ENCODE data around the gene ACAA2.

ACAA2 gene, protein sequence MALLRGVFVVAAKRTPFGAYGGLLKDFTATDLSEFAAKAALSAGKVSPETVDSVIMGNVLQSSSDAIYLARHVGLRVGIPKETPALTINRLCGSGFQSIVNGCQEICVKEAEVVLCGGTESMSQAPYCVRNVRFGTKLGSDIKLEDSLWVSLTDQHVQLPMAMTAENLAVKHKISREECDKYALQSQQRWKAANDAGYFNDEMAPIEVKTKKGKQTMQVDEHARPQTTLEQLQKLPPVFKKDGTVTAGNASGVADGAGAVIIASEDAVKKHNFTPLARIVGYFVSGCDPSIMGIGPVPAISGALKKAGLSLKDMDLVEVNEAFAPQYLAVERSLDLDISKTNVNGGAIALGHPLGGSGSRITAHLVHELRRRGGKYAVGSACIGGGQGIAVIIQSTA

GRCh38 chr18:49813319-49814146 is at the start of gene ACAA2:
Gene ACAA2, minus strand, starts transcription at chr18:49813533. Its CDS starts 49 bp downstream, at chr18:49813484.
- peak; percentile 61 for DNase-seq (ENCODE audit: low read depth)

DNA sequence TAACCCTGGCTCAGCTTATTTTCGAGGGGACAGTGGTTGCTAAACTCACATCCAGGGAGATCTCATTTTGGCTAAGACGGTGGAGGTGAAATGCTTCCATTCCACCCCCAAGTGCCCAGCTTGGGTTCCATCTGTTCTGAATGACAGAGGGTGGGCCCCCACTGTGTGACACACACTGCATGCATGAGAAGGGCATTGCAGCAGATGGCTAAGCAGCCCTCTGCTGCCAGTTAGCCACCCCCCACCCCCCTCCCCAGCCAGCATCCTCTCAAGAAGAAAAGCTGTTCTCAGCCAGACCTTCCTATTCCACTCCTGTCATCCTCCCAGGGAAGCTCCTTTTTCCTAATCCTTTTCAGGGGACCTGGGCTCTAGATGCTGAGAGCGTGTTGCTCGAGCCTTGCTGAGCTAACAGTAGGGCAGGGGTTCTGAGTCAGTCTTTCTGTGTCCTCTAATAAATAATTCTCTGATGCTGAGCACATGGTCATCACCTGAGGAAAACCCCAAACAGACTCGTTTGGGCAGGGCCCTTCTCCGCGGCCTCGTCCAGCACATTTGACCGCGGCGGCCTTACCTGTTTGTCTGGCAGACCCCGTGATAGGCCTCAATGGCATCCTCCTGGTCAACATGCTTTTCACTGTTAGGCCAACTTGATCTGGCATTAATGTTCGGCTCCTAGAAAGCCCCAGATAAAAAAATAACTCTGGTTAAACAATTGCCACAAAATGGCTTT is 49.5 kb upstream of the ACAA2 start:
- no peak for DNase-seq (ENCODE audit: low read depth)

DNA sequence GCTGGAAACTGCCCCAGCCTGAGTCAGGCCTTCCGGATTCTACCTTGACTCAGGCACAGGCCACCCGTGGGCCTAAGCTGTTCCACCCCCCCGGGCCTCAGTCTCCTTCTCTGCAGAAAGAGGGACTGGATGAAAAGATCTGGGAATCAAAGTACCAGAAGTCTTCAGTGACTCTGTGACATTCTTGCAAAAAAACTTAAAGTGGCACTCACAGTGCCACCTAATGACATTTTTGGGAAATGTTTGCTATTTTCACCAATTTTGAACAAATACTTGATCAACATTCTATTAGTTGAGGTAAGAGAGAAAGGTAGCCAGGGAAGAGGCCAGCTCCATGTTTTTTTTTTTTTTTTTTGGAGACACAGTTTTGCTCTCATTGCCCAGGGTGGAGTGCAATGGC is 48.3 kb upstream of the ACAA2 start:
- DNase-seq (ENCODE audit: low read depth), result no peak

DNA sequence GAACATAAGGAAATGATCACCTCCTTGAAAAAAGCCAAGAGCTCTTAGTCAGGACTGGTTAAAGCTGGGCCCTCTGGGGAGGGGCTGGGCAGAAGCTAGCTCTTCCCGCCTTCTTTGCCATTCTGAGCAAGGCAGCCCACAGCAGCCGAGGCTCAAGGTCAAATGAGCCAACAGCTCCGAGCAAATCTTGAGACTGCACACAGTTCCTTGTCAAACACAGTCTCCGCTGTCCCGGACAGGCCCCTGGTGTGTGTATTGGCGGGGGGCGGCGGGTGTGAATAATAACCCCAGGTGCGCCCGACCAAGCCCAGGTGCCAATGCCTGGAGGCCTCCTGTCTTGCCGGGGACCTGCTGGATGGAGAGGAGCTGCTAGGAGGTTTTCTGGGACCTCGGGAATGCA is 46.4 kb upstream of the ACAA2 start:
- no peak for DNase-seq (ENCODE audit: low read depth)

DNA sequence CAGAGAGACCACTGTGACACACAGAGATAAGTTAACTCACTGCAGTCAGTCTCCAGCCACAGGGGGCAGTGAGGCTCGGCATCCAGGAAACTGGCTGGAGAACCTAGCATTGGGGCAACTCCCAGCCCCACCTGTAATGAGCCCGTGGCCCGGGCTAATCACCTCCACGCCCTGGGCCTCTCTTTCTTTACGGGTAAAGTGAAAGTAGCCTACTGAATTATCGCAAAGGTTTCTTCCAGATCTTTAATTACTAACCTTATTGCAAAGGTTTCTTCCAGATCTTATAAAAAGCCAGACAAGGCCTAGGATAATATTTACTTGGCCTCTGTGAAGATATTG is 45.7 kb upstream of the ACAA2 start:
- no peak for DNase-seq (ENCODE audit: low read depth)

DNA sequence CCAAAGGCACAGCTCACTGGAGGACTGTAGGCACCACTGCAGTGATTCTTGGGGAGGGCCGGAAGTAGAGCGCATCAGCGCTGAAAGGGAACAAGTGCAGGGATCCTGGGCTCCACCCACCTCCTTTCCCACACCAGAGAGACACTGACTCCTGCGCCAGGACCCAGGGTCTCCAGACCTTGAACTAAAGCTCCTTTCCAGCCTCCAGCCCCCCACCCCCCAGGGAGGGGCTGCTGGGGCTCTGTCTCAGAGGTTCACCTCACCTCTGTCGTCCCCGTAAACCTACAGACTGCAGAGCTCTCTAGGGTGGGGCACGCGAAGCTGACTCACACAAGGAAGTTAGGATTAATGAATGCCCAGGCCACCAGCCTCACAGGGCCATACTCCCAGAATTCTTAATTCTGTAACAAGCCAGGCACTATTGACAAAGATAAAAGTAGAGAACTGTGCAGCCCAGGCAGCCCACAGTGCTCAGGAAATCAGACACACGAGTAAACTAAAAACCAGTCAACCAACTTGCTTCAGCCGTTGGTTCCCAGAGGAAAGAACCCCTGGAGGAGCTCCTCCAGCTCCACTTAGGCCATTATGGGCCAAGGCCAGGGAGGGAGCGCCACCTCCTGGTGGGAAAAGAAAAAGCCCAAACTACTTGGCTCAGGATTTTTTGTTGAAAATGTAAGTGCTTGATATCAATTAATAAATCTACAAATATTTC is 45.1 kb upstream of the ACAA2 start:
- peak; percentile 5 for DNase-seq (ENCODE audit: low read depth)

- no peak for DNase-seq (ENCODE audit: low read depth)
Measured at GRCh38 chr18:49857708-49858107, 44.4 kb upstream of the ACAA2 start.

GRCh38 chr18:49856496-49856895 is 43.2 kb upstream of the ACAA2 start:
- no peak for DNase-seq (ENCODE audit: low read depth)

DNA sequence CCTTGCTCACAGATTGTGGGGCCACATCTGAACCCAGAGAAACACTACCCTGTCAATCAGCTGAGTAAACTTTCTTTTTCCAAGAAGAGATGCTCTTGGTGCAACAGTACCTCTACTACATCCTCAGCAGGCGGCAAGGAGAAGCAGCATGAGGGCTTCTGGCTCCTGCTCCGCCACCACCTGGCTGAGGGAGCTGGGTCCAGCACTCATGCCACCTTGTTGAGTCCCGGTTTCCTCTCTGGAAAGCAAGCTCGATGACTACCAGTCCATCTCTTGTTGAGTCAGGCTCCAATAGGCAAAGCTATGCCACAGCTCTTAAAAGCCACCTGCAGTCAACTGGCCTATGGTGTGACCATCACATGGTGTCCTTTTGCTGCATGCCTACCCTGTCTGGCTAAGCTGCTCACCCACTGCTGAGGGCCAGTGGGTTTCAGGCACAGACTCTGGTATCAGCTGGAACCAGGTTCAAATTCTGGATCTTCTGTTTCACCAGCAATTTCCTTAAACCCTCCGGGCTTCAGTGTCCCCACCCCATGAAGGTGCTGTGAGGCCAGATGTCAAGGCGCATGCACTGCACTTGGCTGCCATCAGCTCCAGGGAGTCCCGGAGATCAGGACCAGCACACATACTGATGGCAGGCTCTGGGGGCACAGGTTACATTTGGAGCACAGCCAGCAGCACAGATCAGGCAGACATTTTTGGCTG is 42.5 kb upstream of the ACAA2 start:
- DNase-seq (ENCODE audit: low read depth), result no peak

- no peak for DNase-seq (ENCODE audit: low read depth)
Measured at GRCh38 chr18:49854681-49855080, 41.3 kb upstream of the ACAA2 start.

DNA sequence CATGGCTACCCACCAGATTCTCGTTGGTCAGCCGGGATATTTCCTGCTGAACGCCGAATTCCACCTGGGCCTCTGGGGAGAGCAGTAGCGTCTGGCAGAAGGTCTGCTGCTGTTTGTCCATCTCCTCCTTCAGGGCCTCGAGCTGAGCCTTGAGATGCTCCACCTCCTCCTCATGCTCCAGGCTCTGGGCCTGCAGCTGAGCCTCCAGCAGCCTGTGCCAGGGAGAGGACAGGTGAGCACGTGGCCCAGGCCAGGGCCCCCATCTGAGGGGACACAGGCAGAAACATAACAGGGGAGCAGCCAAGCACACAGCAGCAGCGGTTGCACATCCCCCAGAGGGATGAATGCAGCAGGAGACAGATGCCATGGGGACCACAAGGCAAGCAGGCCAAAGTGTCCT is 40.1 kb upstream of the ACAA2 start:
- DNase-seq (ENCODE audit: low read depth), result no peak

GRCh38 chr18:49853011-49853410 is 39.7 kb upstream of the ACAA2 start:
- no peak for DNase-seq (ENCODE audit: low read depth)

- no peak for DNase-seq (ENCODE audit: low read depth)
Measured at GRCh38 chr18:49851624-49852023, 38.3 kb upstream of the ACAA2 start.

DNA sequence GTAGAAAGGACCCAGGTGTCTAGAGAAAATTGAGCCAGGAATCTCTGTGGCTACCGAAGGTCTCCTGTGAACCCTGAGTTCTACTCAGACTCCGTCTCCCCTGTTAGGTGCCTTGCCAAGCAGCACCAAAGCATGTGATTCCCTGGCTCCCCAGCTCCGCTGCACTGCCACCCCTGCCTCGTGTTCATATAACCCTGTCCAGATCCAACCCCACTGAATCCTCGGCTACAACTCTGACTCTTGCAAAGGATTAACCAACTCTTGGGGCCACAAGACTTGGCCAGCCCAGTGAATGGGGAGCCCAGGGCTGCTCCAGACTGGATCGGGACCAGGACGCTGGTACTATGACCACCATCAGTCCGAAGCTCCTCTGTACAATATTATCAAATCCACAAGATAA is 37.3 kb upstream of the ACAA2 start:
- DNase-seq (ENCODE audit: low read depth), result no peak

GRCh38 chr18:49849331-49850217 is 36.2 kb upstream of the ACAA2 start:
- DNase-seq (ENCODE audit: low read depth), result peak; percentile 21

DNA sequence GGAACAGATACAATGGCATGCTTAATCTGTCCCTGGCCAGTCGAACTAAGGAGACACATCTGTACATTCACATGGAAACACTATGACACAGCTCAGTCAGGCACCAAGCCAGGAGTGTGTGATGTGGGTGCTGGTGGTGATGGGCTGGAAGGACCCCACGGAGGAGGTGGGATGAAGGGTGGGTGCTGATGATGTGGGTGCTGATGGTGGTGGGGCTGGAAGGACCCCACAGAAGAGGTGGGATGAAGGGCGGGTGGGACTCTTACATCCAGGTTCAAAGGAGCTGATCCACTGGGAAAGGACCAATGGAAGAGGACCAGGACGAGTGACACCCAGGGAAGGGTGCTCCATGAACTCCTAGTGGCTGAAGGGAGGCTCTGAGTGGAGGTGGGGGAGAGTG is 34.8 kb upstream of the ACAA2 start:
- DNase-seq (ENCODE audit: low read depth), result no peak

DNA sequence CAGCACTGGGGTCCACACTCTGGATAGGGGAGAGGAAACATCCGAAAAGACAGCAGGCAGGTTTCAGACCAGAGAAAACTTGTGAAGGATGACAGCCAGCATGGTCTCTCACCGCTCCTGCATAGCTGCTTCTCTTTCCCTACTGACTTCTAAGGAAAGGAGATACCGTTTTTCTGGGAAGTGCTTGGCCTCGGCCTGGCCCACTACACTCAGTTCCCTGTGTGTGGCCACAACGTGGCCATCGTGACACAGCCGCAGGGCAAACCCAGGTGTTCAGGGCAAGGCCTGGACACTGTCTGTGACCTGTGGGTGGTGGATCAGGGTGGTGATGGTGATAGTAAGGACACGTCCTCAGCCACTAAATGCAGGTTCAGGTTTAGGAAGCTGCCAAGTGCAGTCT is 34.2 kb upstream of the ACAA2 start:
- no peak for DNase-seq (ENCODE audit: low read depth)

GRCh38 chr18:49846718-49847470 is 33.6 kb upstream of the ACAA2 start:
- no peak for DNase-seq (ENCODE audit: low read depth)

DNA sequence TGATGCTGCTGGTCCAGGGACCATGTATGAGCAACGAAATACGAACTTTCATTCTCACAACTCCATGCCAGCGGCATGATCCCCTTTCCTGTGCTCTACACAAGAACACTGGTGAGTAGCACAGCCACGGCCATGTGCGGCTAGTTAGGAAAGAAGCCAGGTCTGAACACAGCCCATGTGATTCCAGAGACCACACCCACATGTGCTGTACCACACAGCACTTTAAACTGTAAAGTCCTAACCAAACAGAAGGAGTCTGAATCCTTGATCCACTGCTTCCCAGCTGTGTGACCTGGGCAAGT is 33.0 kb upstream of the ACAA2 start:
- peak; percentile 4 for DNase-seq (ENCODE audit: low read depth)
